ENCODE results near the gene MYF5. TPM values are rescaled to one million over a fixed set of nuclear protein-coding genes. Genes with fewer than 3 reads are reported as not detected.

The MYF5 gene
- total and polyA plus RNA-seq, 2 of the 13 experiments (the other 11 are each of a cell fraction or from before 2014, with no cell fraction given), result not detected

DNA sequence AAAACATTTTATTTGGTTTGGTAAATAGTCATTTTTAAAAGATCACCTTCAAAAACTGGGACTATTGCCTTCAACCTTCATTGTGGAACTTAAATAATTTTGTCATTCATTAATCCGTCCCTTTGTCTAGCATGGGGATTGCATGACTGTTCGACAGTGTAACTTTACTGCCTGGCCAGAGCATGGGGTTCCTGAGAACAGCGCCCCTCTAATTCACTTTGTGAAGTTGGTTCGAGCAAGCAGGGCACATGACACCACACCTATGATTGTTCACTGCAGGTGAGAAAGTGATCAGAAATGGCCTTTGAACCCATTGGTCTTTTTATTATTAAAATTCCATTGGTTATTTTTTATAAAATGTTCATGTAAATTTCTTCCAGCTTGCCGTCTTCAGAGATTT lies 46.5 kb upstream of the MYF5 start:
- Histone ChIP-seq H3K36me3 (replicated peaks in 1 of 2; ENCODE audit: control insufficient read depth in 1 of 2, insufficient read depth in 2 of 2, low read length in 2 of 2) (no peaks in the 10 kb centered on the region), H2AFZ (ENCODE audit: low read length) (no peak overlapping the region), H3K4me1 (ENCODE audit: insufficient read depth, low read length) (no peaks in the 10 kb centered on the region), H3K4me3 (replicated peaks in 1 of 3; ENCODE audit: insufficient read depth in 1 of 3, low read depth in 2 of 3, low read length in 3 of 3) (no peak overlapping the region), H4K20me1 (ENCODE audit: insufficient read depth, low read length) (no peaks in the 10 kb centered on the region), H3K79me2 (ENCODE audit: insufficient read depth, low read length) (no peaks in the 10 kb centered on the region), H3K27ac (ENCODE audit: extremely low read length, insufficient read depth, low read length) (no peak overlapping the region), H3K27me3 (ENCODE audit: control insufficient read depth in 1 of 2, insufficient read depth in 2 of 2, low read length in 2 of 2) (no peaks in the 10 kb centered on the region; a peak in 1 of 5 replicates), H3K9ac (ENCODE audit: insufficient read depth, low read depth, low read length) (no peak overlapping the region), H3K9me3 (ENCODE audit: low read length) (no peaks in the 10 kb centered on the region), H3K4me2 (ENCODE audit: low read depth, low read length) (no peak overlapping the region)
- POLR2A ChIA-PET, result no interaction called here
- no TSS peak for BruUV-seq (replicated peaks)
- TF ChIP-seq, protein P1, sequence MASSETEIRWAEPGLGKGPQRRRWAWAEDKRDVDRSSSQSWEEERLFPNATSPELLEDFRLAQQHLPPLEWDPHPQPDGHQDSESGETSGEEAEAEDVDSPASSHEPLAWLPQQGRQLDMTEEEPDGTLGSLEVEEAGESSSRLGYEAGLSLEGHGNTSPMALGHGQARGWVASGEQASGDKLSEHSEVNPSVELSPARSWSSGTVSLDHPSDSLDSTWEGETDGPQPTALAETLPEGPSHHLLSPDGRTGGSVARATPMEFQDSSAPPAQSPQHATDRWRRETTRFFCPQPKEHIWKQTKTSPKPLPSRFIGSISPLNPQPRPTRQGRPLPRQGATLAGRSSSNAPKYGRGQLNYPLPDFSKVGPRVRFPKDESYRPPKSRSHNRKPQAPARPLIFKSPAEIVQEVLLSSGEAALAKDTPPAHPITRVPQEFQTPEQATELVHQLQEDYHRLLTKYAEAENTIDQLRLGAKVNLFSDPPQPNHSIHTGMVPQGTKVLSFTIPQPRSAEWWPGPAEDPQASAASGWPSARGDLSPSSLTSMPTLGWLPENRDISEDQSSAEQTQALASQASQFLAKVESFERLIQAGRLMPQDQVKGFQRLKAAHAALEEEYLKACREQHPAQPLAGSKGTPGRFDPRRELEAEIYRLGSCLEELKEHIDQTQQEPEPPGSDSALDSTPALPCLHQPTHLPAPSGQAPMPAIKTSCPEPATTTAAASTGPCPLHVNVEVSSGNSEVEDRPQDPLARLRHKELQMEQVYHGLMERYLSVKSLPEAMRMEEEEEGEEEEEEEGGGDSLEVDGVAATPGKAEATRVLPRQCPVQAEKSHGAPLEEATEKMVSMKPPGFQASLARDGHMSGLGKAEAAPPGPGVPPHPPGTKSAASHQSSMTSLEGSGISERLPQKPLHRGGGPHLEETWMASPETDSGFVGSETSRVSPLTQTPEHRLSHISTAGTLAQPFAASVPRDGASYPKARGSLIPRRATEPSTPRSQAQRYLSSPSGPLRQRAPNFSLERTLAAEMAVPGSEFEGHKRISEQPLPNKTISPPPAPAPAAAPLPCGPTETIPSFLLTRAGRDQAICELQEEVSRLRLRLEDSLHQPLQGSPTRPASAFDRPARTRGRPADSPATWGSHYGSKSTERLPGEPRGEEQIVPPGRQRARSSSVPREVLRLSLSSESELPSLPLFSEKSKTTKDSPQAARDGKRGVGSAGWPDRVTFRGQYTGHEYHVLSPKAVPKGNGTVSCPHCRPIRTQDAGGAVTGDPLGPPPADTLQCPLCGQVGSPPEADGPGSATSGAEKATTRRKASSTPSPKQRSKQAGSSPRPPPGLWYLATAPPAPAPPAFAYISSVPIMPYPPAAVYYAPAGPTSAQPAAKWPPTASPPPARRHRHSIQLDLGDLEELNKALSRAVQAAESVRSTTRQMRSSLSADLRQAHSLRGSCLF (CRISPR knock-in tag; IDR thresholded peaks at IDR 0.05; ENCODE audit: borderline replicate concordance), result no peak
- TF ChIP-seq RFXANK (CRISPR knock-in tag; IDR thresholded peaks at IDR 0.05) (no peak), ZNF543 (CRISPR knock-in tag; IDR thresholded peaks at IDR 0.05) (no peak), RFX3 (CRISPR knock-in tag; IDR thresholded peaks at IDR 0.05) (no peak), XRCC5 (optimal IDR thresholded peaks at IDR 0.05; ENCODE audit: low read length) (no peak), ZNF337 (CRISPR knock-in tag; IDR thresholded peaks at IDR 0.05; ENCODE audit: borderline replicate concordance, low read depth) (no peak), SYNCRIP (IDR thresholded peaks at IDR 0.05; ENCODE audit: insufficient read depth, low read depth, low read length) (no peak), WIZ (CRISPR knock-in tag; IDR thresholded peaks at IDR 0.05) (no peak), TEAD3 (CRISPR knock-in tag; optimal IDR thresholded peaks at IDR 0.05; ENCODE audit: borderline replicate concordance) (no peak), HCFC1 (IDR thresholded peaks at IDR 0.05; ENCODE audit: low read depth, low read length) (no peak), STAG1 (CRISPR knock-in tag; IDR thresholded peaks at IDR 0.05) (no peak), ZNF776 (CRISPR knock-in tag; IDR thresholded peaks at IDR 0.05) (no peak), BRD4 (CRISPR knock-in tag; IDR thresholded peaks at IDR 0.05) (no peak), RNF2 (conservative IDR thresholded peaks at IDR 0.05; ENCODE audit: low read depth) (no peak)
- TF ChIP-seq, protein P2, sequence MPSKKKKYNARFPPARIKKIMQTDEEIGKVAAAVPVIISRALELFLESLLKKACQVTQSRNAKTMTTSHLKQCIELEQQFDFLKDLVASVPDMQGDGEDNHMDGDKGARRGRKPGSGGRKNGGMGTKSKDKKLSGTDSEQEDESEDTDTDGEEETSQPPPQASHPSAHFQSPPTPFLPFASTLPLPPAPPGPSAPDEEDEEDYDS (CRISPR knock-in tag; IDR thresholded peaks at IDR 0.05), result no peak
- TF ChIP-seq, protein P3, sequence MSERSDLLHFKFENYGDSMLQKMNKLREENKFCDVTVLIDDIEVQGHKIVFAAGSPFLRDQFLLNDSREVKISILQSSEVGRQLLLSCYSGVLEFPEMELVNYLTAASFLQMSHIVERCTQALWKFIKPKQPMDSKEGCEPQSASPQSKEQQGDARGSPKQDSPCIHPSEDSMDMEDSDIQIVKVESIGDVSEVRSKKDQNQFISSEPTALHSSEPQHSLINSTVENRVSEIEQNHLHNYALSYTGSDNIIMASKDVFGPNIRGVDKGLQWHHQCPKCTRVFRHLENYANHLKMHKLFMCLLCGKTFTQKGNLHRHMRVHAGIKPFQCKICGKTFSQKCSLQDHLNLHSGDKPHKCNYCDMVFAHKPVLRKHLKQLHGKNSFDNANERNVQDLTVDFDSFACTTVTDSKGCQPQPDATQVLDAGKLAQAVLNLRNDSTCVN (CRISPR knock-in tag; IDR thresholded peaks at IDR 0.05; ENCODE audit: borderline replicate concordance), result no peak
- WGBS (ENCODE audit: low lambda C conversion rate), result 52% methylated on average over 5 of the region's 5 CpGs
- no peak for ATAC-seq
- CTCF ChIA-PET (ENCODE audit: low intra/inter-chr PET ratio, low total read pairs), result no interaction called here
- intact Hi-C loops (cut with micrococcal nuclease; ENCODE audit: unreplicated experiment), result no loop called here
- no peak for FAIRE-seq
- in situ Hi-C loops (cut with HindIII; ENCODE audit: extremely low pct_ligation_motif_present, low pct_unique_long_range_greater_than_20kb), result no loop called here
- no peak for DNase-seq (ENCODE audit: low spot score)
